Suprapubic skin (tissue), 3 donors: Measurements from ENCODE around the gene P4HA2.

Experiments used
- CTCF ChIP-seq, 2 donors: fragments of 200-600 bp in 1 of 2; fragments of 450-650 bp in 1 of 2; sonication (generic) in 1 of 2; IDR thresholded peaks; one replicate each; pipeline ENCODE4 v1.5.1; 2016 to 2019; ENCODE audit warnings: antibody characterized with exemption in 2 of 2, mild to moderate bottlenecking in 1 of 2, moderate library complexity in 1 of 2
- EP300 ChIP-seq: sonication (generic); formaldehyde crosslinking; IDR thresholded peaks from one replicate; pipeline ENCODE4 v1.6.1; 2017; ENCODE audit warnings: antibody characterized with exemption
- POLR2A ChIP-seq, 2 donors: fragments of 450-650 bp; IDR thresholded peaks; one replicate each; pipeline ENCODE4 v1.6.1; 2017; ENCODE audit warnings: antibody characterized with exemption in 2 of 2, mild to moderate bottlenecking in 2 of 2, moderate library complexity in 2 of 2

DNA sequence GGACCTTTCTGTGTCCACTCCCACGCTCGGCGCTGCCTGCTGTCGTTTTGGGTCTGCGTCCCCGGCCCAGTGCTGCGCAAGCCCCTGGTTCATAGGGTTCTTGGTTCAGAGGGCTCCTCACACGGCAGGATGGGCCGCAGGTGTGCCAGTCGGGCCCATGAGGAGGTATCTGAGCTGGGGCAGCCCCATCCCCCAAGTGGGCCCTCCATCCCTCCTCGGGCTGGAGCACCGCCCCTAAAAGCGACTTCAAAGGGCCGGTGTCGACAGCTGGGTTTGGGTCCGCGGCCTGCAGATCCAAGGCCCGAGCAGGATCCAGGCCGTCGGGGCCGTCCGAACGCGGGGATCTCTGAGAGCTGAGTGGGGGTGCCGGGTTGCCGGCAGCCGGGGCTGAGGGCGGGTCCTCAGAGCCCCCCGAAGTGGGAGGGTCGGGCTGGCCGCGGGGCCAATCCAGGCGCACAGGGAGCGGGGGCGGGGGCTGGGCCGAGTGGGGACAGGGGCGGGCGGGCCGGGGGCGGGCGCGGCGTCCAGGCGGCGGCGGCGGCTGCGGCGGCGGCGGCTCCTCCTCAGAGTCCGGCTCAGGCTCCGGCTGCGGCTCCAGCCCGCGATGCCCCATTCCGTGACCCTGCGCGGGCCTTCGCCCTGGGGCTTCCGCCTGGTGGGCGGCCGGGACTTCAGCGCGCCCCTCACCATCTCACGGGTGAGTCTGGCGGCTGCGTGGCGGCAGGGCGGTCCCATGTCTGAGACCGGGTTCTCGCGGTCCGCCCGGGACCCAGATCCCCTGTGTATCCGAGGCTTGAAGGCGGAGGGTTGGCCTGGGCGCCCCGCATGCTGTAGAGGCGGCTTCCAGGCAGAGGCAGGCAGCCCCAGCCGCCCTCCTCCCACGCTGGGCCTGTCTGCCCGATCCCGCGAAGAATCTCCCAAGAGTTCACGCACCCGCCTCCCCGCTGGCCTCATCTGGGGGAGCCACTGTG, 29.8 kb upstream of the P4HA2 start, which contains the start of gene PDLIM4:
- TF ChIP-seq POLR2A (IDR thresholded peaks at IDR 0.05) (no peak), CTCF (IDR thresholded peaks at IDR 0.05) (no peak), EP300 (no peak)
